ENCODE measurements around the gene ZNF785.
"Not testable (repeated sequence)": the region's sequence is repeated elsewhere in the genome, so short reads cannot be mapped to it uniquely, and the experiment has no call there.

ZNF785 gene

DNA sequence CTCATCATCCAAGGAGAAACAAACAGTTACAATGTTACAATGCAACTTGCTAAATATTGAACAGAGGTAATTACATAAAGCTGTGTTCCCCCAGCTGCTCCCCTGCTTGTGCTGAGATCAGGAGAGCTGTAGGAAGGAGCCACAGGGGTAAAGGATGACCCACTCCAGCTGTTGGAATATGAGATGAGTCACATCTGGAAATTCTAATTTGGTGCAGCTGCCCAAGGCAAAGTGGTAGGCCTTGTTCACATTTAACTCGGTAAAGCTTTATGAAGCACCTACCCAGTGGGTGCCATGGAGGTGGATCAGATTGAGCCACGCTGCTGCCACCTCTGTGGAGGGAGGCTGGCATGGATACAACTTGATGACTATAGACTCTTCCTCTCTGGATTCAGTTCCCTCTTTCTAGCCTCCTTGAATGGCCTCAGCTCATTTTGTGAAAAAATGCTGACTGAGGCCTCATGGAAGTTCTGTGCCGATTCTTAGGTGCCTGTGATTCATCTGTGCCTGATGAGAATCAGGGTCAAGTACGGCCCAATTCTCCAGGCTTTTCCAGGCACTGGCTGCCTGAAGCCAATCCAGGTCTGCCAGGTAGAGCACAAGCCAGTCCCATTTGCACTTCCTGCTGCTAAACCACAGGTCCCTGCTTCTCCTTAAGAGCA lies 17.2 kb upstream of the ZNF785 start:
- DNase-seq (ENCODE audit: low read depth in 3 of 3) = no peak

DNA sequence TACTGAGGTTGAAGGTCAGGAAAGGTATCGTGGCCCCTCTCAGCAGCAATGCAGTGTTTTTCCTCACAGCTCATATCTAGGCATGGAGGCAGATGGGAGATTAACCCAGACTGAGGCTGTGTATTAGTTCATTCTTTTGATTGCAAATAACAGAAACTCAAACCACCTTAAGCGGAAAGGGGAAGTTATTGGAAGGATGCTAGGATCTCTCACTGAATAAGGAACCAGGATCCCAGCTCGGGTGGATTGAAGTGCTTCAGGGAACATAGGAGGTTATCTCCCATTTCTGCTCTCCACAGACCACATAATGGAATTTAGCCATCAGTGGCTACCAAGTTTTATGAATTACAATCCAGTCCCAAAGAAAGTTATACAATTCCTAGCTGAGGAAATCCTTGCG lies 16.5 kb upstream of the ZNF785 start:
- no peak for DNase-seq (ENCODE audit: low read depth in 3 of 3)

DNA sequence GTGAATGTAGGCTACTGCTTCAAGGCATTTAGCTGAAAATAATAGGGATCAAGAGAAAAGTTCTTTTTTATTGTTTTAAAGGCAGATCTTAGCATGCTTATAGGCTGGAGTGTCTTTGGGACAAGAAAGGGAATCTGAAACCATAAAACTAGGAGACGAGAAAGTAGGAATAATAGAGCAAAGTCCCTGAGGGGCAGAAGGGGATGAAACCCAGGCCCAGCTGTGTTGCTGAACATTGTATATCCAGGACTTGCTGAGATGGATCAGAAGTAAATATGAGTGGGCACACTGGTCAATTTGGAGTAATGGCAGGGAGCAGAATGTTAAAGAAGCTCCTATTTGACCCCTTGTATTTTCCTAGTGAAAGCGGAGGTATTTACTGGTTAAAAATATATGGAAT lies 15.4 kb upstream of the ZNF785 start:
- no peak for DNase-seq (ENCODE audit: low read depth in 3 of 3)

DNA sequence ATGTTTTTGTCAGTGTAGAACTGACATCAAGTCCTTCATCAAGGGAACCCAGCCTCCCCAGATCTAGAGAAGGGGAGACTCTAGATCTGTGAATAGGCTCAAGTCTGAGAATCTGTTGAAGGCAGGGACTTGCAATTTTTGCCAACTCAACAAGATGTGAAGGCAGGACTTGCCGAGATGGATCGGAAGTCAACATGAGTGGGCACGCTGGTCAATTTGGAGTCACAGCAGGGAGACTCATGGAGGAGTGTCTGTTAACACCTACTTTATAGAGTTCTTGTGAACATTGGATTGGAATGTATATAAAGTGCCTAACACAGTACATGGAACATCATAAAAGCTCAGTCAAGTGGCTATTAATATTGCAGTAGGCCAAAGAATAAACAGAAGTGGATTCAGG lies 14.7 kb upstream of the ZNF785 start:
- DNase-seq (ENCODE audit: low read depth in 3 of 3) = no peak

DNA sequence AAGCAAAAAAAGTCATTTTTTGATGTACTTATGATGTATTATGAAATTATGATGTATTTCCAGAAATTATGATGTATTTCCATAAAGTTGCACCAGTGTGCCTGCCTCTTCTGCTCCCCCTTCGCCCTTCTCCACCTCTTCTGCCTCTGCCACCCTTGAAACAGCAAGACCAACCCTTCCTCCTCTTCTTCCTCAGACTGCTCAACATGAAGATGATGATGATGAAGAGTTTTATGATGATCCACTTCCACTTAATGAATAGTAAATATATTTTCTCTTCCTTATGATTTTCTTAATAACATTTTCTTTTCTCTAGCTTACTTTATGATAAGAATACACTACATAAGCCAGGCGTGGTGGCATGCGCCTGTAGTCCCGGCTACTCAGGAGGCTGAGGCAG lies 7.4 kb upstream of the ZNF785 start:
- no peak for DNase-seq (ENCODE audit: low read depth in 3 of 3)

DNA sequence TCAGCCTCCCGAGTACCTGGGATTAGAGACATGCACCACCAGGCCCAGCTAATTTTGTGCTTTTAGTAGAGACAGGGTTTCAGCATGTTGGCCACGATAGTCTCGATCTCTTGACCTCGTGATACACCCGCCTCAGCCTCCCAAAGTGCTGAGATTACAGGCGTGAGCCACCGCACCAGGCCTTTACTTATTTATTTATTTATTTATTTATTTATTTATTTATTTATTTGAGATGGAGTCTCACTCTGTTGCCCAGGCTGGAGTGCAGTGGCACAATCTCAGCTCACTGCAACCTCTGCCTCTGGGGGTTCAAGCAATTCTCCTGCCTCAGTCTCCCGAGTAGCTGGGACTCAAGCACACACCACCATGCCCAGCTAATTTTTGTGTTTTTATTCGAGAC lies 5.4 kb upstream of the ZNF785 start:
- not testable (repeated sequence) for DNase-seq (ENCODE audit: low read depth in 3 of 3)

DNA sequence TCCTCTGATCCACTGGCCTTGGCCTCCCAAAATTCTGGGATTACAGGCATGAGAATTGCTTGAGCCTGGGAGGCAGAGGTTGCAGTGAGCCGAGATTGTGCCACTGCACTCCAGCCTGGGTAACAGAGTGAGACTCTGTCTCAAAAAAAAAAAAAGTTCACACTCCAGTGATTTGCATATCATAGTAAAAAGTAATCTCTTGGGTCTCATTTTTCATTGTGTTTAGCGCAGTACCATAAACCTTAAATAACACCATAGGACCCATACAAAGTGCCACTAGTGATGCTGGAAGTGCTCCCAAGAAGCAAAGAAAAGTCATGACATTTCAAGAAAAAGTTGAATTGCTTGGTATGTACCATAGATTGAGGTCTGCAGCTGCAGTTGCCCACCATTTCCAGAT lies 4.1 kb upstream of the ZNF785 start:
- DNase-seq (ENCODE audit: low read depth in 3 of 3) = not testable (repeated sequence)

DNA sequence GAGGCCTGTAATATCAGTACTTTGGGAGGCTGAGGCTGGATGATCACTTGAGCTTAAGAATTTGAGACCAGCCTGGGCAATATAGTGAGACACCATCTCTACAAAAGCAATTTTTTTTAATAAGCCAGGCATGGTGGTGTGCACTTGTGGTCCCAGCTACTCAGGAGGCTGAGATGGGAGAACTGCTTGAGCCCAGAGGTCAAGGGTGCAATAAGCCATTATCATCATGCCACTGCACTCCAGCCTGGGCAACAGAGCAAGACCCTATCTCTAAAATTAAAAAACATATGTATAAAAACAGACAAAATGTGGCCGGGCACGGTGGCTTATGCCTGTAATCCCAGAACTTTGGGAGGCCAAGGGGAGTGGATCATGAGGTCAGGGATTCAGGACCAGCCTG lies 3.2 kb upstream of the ZNF785 start:
- no peak for DNase-seq (ENCODE audit: low read depth in 3 of 3)

DNA sequence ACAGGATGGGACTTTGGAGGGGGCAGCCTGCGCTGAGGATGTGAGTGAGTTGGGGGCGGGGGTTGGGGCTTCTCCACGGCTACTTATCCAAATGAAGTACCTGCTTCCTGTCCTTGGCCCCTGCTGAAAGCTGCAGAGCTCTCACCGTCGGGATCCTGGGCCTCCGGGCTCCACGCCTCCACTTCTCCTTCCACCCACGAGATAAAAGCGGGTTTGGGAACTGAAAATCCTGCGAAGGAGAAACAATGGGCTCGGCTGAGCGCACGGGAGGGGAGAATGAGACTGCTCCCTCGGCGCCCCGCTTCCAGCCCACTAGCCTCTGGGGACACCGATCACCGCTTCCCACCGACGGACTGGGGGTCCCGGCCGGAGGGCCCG lies 486 bp downstream of the ZNF785 start:
- no peak for DNase-seq (ENCODE audit: low read depth in 3 of 3)

DNA sequence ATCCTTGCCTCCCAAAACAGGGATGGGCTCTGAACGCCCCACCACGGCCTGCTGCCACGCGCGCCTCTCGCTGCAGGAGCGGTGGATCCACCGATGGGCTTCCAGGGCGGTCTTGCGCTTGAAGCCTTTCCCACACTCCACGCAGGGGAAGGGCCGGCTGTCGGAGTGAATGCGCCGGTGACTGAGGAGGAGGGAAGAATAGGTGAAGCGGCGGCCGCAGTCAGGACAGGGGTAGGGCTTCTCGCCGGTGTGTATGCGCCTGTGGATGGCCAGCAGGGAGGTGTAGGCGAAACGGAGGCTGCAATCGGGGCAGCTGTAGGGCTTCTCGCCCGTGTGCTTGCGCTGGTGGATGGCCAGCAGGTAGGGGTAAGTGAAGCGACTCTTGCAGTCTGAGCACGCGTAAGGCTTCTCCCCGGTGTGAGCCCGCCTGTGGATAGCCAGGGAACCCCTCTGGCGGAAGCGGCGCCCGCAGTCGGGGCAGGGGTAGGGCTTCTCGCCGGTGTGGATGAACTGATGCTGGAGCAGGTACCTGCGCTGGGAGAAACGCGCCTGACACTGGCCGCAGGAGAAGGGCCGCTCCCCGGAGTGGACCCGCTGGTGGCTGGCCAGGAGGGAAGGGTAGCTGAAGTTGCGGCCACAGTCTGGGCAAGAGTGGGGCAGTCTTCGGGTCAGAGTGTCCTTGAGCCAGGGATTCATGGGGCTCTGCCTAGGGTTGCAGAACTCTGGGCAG lies 2.7 kb downstream of the ZNF785 start:
- DNase-seq (ENCODE audit: low read depth in 3 of 3) = no peak

DNA sequence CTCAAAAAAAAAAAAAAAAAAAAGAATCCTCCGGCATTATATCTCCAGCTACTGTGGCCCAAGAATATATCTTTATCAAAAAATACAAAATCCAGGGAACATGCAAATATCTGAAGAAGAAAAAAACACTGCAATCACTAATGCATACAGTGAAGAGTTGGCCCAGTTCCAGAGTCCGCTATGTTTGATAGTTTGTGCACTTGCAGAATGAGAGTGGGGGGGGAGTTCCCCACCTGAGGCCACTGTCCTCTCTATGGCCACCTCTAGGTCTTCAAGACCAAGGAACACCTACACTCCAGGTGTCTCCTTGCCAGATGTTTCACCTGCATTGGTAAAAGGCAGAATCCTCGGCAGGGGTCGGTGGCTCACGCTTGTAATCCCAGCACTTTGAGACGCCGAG lies 4.0 kb downstream of the ZNF785 start:
- DNase-seq (ENCODE audit: low read depth in 3 of 3) = no peak

DNA sequence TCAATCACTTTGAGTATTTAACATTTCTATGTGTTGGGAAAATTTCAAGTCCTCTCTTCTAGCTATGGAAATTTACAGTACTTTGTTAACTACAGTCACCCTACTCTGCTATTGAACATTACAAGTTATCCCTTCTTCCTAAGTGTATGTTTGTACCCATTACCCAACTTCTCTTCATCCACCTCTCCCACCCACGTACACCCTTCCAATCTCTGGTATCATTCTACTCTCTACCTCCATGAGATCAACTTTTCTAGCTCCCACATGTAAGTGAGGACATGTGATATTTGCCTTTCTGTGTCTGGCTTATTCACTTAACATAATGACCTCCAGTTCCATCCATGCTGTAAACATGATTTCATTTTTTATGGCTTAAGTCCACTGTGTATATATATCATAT lies 10.8 kb downstream of the ZNF785 start:
- DNase-seq (ENCODE audit: low read depth in 3 of 3) = no peak

DNA sequence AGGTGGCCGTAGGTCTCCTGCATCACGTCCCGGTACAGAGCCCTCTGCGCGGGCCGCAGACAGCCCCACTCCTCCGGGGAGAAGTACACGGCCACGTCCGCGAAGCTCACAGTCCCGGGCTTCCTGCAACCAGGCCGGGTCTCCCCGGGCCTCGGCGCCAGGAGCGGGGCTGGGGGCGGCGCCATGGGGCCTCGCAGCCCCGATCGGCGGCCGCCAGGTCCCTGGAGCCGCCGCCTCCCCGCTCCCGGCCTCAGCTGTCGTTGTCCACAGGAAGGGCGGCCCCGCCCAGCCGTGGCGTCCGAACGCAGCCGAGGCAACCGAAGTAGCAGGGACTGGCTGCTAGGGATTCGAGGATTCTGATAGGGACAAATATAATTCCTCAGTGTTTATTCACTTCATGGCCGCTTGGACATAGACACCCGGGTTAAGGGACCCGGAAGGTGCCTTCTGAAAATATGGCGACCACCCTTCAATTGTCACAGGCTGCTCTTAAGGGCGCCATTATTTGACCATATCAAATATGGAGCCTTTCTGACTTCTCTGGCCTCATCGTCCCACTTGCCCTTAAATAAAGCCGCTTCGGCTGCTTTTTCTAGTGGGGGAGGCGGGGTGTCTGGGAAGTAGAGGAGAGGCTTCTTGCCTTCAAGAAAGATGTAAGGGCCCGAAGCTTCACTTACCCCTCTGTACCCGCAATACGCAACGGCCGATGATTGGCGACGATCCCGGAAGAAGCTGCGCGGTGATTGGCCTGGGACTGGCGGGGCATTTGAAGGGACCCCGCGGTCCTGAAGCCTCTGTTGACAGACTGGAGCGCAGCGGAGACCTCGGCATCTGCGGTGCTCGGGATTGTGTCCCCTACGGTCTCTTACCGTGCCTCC lies 13.8 kb downstream of the ZNF785 start, which contains the start of gene ZNF688:
Gene ZNF688, minus strand, starts transcription at position 270 of the 878 bp plus-strand sequence. Its CDS starts 85 bp downstream, at position 185.
- DNase-seq (ENCODE audit: low read depth in 3 of 3) = peak; percentile 79 to 92 (median 87)

DNA sequence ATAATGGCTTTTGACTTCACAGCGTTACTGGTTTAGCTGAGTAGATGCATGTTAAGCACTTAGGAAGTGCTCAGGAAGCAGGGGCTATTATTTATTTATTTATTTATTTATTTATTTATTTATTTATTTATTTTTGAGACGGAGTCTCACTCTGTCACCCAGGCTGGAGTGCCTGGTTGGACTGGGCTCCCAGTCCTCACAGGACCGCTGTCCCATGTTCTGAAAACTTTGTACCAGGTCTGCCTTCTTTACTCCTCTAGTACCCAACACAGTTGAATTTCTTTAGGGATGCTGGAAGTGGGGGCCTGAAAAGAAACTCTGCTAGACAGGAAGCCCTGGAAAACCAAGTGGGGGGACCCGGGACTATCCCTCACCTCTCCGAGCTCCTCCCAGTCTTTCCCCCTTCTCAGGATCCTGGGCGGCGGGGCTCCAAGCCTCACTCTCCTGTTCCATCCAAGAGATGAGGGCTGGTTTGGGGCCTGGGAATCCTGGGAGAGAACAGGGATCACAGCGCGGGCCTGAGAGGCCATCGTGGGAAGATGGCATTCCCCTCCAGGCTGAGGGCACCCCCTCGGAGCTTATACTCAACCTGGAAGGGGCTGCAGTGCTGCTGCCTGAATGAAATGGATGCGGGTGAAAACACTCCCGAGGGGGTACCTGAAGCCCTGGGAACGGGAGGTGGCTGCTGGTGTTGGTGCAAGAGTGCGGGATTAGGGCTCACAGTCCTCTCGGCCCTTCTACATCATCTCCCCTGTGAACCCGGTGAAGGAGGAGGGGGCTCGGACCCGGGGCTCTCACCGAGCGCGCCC lies 14.7 kb downstream of the ZNF785 start:
- DNase-seq (ENCODE audit: low read depth in 3 of 3) = no peak

DNA sequence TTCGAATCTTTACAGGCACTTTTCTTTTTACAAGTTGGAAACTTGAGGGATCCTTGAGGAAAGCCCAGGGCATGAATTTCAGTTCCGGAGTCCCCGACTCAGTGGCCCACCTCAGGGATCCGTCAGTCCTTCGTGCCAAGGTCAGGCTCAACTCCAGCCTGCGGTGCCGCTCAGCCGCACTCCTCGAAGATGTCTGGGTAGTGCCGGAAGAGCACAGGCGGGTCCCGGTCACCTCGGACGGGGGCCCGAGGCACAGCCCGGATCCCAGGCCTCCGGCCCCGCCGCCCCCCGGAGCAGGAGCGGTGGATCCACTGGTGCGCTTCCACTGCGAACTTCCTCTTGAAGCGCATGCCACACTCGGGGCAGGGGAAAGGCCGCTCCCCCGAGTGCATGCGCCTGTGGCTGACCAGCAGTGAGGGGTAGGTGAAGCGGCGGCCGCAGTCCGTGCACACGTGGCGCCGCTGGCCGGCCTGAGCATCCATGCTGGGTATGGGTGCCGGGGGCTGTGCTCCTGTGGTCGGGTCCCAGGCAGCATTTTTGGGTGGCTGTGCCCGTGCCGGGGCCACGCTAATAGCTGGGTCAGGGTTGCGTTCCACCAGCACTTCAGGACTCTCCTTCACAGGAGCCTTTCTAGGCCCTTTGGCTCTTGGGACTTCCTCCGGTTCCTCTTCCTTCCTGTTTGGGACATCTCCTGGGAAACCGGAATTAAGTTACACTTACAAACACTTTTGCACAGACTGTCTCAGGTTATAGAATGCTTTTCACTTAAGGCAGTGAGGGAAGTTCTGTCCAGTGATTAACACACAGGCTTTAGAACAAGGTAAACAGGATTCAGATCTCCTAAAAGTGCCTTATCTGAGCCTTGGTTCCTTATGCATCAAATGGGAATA lies 15.5 kb downstream of the ZNF785 start:
- no peak for DNase-seq (ENCODE audit: low read depth in 3 of 3)

DNA sequence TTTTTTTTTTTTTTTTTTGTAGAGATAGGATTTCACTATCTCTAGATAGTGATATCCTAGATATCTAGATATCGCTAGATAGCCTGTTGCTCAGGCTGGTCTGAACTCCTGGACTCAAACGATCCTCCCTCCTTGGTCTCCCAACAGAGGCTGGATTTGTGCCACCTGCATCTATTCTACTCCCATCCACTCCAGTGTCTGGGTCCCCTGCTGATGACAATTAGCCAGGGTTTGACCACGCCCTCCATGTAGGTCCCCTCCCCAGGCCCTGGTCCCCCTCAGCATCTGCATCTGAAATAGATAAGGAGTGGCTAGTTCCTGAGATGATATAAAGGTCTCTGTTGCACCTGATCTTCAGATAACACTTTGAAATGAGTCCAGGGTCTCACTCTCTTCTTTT lies 16.2 kb downstream of the ZNF785 start:
- DNase-seq (ENCODE audit: low read depth in 3 of 3) = no peak

DNA sequence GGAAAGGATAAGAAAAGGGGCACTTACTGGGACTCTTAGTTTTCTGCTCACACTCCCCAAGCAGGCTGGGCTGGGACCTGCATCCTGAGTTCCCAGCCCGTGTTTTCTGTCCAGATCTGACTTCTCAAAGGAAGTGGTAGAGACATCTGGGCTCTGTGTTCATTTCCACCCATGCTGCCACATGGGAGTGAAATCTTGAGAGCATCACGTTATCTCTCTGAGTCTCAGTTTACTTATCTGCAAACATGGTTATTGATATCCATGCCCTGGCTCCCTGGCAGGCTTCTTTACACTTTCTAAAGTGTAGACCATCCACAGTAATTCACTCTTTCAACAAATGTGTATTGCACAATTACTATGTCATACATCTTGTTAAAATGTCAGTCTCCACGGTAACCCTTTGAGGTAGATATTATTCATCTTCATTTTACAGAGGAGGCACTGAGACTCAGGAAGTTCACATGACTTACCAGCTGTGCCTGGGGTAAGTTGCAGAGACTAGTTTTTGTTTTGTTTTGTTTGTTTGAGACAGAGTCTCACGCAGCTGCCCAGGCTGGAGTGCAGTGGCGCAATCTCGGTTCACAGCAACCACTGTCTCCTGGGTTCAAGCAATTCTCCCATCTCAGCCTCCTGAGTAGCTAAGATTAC lies 17.4 kb downstream of the ZNF785 start:
- peak in 1 of 3 experiments; percentile 34 for DNase-seq (ENCODE audit: low read depth in 3 of 3)

DNA sequence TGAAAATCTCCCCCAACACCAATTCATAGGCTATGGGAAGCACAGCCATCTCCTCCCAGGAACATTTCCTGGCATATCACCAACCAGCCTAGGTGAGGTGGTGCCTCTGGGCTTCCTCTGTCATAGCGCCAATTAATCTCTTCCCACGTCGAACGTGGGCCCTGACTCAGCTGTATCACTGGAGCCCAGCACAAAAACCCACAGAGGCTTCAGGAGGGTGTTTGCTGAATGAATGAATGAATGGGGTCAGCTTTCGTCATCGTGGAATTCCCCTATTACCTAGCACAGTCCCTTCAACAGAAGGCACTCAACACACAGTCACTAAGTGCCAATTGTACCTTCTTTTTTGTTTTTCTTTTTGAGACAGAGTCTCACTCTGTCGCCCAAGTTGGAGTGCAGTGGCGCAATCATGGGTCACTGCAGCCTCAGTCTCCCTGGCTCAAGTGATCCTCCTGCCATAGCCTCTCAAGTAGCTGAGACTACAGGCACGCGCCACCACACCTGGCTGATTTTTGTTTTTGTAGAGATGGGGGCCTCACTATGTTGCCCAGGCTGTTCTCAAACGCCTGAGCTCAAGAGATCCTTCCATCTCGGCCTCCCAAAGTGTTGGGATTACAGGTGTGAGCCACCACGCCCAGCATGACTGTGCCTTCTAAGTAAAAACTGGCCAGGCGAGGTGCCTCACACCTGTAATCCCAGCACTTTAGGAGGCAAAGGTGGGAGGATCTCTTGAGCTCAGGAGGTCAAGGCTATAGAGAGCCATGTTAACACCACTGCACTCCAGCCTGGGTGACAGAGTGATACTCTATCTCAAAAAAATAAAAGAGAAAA lies 18.1 kb downstream of the ZNF785 start:
- DNase-seq (ENCODE audit: low read depth in 3 of 3) = peak in 2 of 3 experiments; percentile 57 to 61

DNA sequence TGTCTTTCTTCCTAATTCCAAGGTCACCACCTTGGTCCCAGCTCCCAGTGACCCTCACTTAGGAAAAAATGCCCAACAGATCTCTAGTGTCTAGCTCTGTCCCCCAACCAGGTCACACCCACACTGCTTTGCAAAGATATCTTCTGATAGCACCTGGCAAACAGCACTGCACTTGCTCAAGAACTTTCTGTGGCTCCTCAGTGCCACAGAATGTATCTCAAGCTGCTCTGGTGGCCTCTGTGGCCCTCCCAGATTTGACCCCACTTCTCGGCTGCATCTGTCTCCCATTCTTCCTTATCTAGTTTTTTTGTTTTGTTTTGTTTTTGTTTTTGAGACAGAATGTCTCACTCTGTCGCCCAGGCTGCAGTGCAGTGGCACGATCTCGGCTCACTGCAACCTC lies 19.0 kb downstream of the ZNF785 start:
- DNase-seq (ENCODE audit: low read depth in 3 of 3) = no peak
